ENCODE measurements around the gene SLC16A6.

DNA sequence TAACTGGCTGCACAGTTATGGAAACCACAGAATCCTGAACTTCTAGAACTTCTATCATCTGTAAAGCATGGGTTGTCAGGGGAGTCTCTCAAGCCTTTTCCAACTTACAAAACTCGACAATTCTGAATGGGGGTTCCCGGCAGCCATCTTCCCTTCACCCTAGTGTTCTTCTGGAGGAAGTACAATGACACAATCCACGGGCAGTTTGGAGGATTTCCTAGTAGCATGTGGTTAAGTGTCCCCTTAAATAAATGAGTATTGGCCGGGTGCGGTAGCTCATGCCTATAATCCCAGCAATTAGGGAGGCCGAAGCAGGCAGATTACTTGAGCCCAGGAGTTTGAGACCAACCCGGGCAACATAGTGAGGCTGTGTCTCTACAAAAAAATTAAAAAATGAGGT, 2.1 kb downstream of the SLC16A6 start:
- TF ChIP-seq POLR2A (IDR thresholded peaks at IDR 0.05; ENCODE audit: low read length) (no peak), GATA1 (IDR thresholded peaks at IDR 0.05; ENCODE audit: low read depth, low read length) (no peak)

All from erythroblast (primary cell).